GF-D8 (cell line): Measurements from ENCODE around the gene RGS6.
"Not testable (repeated sequence)": the region's sequence is repeated elsewhere in the genome, so short reads cannot be mapped to it uniquely, and the experiment has no call there.

Experiments used
- DNase-seq: peaks from one replicate; lab custom pipeline; 2025; lab: John Stamatoyannopoulos, UW

Gene RGS6

DNA sequence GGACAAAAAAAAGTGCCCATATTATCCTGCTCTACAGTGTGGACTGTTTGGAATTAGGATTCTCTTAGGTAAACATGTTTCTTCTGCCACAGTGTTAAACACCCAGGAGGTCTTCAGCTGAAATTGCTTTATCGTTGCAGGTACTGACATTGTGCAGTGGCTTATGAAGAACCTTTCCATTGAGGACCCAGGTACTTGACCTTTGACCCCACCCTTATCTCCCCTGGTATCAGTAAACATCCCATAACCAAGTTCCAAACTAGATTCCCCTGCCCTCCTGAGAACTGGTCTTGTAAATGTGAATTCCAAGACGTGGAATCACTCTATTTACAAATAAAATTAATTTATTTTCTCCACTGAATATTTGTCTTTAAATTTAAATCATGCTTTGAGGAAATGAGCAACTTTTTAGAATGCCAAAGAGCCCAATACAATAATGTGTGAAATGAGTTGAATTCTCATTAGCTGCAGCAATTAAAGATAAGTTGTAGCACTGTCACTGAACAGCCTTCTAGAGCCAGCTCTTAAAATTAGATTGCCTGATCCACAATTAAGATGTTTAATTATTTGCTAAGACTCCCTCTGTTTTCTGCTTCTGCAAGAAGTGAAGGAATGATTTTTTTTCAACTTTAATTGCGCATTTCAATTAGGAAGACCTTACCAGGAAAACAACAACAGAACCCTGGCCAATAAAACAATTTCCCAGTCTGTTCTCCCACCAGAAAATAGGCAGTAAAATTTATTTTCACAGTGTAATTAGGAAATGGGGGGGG, 522.3 kb downstream of the RGS6 start:
- no peak for DNase-seq

GRCh38 chr14:72457641-72458040, 525.4 kb downstream of the RGS6 start:
- no peak for DNase-seq

GRCh38 chr14:72462056-72462455, 529.8 kb downstream of the RGS6 start:
- no peak for DNase-seq

- no peak for DNase-seq
These were observed 531.1 kb downstream of the RGS6 start for GRCh38 chr14:72463291-72463866.

- no peak for DNase-seq
These were observed 532.0 kb downstream of the RGS6 start for GRCh38 chr14:72464226-72464625.

DNA sequence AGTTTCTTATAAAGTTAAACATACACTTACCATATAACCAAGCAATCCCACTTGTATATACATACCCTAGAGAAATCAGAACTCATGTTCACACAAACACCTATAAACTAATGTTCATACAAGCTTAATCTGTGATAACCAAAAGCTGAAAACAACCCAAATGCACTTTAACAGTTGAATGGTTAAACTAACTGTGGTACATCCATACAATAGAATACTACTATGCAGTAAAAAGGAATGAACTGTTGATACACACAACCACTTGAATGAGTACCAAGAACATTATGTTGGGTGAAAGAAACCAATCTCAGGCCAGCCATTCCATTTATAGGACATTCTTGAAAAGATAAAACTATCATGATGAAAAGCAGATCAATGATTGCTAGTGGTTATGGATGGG, 534.1 kb downstream of the RGS6 start:
- no peak for DNase-seq

- DNase-seq: no peak
These were observed 539.1 kb downstream of the RGS6 start for GRCh38 chr14:72471346-72471745.

GRCh38 chr14:72472845-72473244, 540.6 kb downstream of the RGS6 start:
- no peak for DNase-seq

DNA sequence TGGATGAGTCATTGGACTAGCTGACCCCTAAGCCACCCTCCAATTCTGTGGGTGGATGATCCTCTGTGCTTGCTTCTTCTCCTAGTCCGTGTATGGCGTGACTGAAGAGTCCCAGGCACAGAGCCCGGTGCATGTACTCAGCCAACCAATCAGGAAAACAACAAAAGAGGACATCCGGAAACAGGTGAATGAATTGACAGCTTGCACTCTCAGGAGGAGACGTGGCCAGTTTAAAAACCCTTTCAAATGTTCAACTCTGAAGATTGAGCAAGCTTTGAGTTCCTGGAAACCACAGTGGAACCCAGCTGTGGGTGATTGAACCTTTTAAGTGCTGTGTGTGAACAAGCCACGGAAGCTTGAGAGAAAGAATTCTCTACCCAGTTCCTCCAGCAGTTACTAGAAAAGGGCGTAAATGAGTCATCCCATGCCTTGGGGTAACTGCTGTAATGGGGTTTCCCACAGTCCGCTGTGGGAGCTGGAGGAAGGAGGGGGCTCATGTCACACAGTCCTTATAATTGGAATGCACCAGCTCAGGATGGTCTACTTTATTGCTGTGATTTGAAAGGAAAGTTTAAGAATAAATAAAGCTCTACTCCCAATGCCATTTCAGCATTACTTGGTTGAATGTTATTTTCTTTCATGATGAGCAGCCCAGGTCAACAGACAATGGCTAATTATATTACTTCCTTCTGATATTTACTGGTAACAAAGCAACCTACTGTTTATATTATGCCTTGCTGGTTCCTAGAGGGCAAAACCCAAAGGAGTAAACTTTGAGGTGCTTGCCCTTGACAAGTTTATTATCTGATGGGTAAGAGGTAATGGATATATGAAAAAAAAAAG, 544.6 kb downstream of the RGS6 start:
- no peak for DNase-seq

GRCh38 chr14:72477578-72477977, 545.3 kb downstream of the RGS6 start:
- DNase-seq: not testable (repeated sequence)

GRCh38 chr14:72478471-72478893, 546.3 kb downstream of the RGS6 start:
- no peak for DNase-seq

DNA sequence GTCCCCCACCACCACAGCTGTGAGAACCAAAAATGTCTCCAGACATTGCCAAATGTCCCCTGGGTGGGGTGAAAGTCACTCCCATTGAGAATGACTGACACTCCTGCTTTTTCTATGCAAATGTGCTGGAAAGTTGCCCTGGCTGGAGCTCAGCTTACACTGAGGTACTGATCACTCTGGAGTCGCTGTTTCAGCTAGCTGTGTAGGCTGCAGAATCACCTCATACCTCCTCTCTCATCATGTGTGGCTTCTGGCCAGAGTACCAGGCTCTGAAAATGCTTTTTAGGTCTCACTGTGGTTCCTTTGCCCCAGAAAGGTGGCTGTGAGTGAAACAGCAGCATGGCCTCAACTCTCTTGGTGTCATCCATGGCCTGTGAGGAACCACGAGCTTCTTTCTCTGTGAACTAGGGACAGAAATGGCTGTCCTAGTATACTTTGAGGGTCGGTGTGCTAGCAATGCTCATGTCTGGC, 547.3 kb downstream of the RGS6 start:
- no peak for DNase-seq

GRCh38 chr14:72480464-72481243, 548.4 kb downstream of the RGS6 start:
- no peak for DNase-seq

DNA sequence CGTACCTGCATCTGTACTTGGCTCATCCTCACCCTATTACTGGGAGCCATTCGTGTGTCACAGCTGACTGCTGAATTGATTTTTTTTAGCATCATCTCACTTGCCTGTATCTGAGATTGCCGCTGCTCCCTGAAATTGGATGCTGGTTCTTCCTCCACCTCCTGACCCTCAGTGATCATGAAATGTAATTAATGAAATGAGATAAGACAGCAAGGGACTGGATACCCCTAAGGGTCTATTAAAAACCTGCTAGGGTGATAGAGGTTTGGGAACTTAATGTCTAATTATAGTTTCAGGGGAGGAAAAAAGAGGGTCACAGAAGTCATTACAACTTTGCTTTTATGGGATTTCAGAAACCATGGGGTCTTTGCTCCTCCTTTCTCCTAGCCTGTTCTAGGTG, 551.1 kb downstream of the RGS6 start:
- no peak for DNase-seq

DNA sequence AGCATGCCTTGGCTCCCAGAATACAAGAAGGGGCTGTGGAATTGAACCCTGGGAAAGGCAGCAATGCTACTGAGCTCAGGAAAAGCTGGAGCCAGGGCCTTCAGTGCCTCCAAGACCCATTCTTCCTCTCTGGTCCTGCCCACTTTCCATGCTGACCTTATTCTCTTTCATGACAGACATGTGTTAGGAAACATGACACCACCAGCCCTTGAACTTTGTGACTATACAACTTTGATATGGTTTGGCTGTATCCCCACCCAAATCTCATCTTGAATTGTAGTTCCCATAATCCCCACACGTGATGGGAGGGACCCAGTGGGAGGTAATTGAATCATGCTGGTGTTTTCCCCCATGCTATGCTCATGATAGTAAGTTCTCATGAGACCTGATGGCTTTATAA, 553.5 kb downstream of the RGS6 start:
- no peak for DNase-seq

- DNase-seq: no peak
These were observed 556.3 kb downstream of the RGS6 start for GRCh38 chr14:72488514-72488913.

DNA sequence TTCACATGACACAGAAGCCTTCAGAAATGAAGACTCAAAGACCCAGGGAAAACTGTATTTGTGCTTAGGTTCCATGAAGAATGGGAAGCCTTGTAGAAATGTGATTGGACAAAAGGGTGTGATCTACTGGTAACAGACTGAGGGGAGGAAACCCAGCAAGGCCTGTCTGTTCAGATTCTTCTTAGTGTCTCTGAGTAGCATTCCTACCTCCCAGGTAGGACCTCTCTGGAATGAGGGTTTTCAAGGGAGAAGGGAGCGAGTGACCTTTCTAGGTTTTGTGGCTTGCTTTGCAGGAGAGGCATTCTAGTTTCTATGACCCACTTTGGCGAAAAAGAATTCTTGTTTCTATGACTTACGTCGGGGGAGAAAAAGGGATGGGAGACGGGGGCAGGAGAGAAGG, 560.0 kb downstream of the RGS6 start:
- no peak for DNase-seq

- no peak for DNase-seq
These were observed 563.4 kb downstream of the RGS6 start for GRCh38 chr14:72495668-72496067.

DNA sequence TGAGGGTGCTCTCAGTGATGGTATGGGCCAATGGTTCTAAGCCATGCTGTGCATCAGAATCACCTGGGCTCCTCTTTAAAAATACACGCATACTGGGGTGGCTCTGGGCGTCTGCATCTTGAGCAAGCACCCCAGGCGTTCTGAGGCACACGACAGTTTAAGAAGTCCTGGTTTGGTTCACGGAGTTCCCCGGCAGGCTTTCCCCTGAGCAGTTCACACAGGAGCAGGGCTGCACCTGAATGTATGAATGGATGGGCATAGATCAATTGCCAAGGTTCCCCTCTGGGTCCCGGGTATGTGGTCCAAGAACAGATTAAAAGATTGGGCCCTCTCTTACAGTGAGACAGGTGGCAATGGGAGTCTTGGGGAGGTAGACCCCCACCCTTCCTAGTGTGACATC, 566.4 kb downstream of the RGS6 start:
- DNase-seq: no peak

DNA sequence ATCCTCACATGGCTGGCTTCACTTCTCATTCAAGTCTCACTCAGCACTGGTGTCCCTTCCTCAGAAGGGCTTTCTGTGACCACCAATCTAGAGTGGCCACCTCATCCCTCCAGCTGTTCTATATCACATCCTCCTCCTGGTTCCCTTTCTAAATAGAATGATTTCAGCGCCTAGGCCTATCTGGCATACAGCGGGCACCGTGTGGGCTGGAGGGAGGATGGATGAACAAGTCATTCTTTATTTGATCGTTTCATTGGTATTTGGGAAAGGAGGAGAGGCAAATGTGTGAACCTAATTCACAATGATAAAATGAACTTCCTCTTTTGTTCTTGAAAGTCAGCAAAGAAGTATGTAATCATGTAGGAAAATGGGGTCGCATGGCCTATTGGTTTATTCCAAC, 567.5 kb downstream of the RGS6 start:
- no peak for DNase-seq

DNA sequence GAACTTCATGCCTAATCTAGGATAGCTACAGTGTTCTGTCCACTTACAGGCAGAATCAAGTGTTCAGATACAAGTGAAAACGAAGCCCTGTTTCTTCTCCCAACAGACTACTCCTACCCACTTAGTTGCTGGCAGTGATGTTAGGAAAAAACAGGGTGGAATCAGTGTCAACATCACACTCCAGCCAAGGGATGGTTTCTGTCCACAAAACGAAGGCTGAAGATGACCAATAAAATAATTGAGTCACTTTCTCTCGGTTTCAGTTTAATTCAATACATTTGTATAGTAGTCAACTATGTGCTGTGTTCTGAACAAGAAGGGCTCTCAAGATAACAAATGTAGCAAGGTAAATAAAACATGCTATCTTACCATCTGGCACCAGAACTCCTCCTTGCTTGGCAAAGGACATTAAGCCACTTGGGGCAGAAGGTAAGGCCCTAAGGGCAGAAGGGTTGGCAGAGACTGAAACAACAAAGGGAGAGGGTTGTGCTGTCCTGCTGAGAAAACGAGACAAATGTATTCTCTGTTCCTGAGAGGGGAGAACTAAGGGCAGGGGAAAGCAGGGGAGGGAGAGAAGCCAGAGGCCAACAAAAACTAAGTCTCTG, 568.1 kb downstream of the RGS6 start:
- DNase-seq: no peak

- DNase-seq: no peak
These were observed 569.2 kb downstream of the RGS6 start for GRCh38 chr14:72501439-72501838.
